Activated CD4-positive, alpha-beta T cell treated with anti-CD3 and anti-CD28 coated beads, Interleukin-2, amount 10 ng/mL, durations not matched to agents 24 days and 14 days (primary cell): ENCODE results near the gene SF3B3. TPM values are rescaled to one million over a fixed set of nuclear protein-coding genes. Genes with fewer than 3 reads are reported as not detected.
"Not testable (repeated sequence)": the region's sequence is repeated elsewhere in the genome, so short reads cannot be mapped to it uniquely, and the experiment has no call there.

Experiments used
- DNase-seq: peaks from one replicate; pipeline ENCODE4 v3.0.0; 2022
- H3K27ac Mint-ChIP-seq: one replicate; pipeline ENCODE4 v1.8.0; 2022; ENCODE audit warnings: mild to moderate bottlenecking, mixed read lengths
- H3K27me3 Mint-ChIP-seq: one replicate; pipeline ENCODE4 v1.8.0; 2022; ENCODE audit warnings: mixed read lengths
- H3K36me3 Mint-ChIP-seq: one replicate; pipeline ENCODE4 v1.8.0; 2022; ENCODE audit warnings: low read depth, mild to moderate bottlenecking, mixed read lengths
- H3K4me1 Mint-ChIP-seq: one replicate; pipeline ENCODE4 v1.8.0; 2021; ENCODE audit warnings: mixed read lengths
- H3K4me3 Mint-ChIP-seq: one replicate; pipeline ENCODE4 v1.8.0; 2022; ENCODE audit warnings: mild to moderate bottlenecking, moderate library complexity, mixed read lengths
- H3K9me3 Mint-ChIP-seq: one replicate; pipeline ENCODE4 v1.8.0; 2021; ENCODE audit warnings: mixed read lengths
- intact Hi-C: fragments of 100-400 bp; cut with micrococcal nuclease; formaldehyde crosslinking; loops from one replicate; pipeline ENCODE4 v1.15.1; 2023
- total RNA-seq: library from RNA; stranded (reverse); gene quantifications from 2 replicates; pipeline ENCODE4 v1.2.3, GENCODE V29; 2022

The SF3B3 gene
- total RNA-seq, 1 donor from 2014 or later: 621 TPM

DNA sequence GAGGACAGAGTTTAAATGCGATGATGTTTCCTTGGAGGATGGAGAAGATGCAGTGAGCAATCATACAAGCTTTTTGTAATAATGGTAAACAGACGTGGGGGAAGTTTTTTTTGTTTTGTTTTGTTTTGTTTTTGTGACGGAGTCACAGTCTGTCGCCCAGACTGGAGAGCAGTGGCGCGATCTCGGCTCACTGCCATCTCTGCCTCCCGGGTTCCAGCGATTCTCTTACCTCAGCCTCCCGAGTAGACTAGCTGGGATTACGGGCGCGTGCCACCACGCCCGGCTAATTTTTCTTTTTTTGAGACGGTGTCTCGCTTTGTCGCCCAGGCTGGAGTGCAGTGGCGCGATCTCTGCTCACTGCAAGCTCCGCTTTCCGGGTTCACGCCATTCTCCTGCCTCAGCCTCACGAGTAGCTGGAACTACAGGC is 796 bp downstream of the SF3B3 start:
- H3K4me3 Mint-ChIP-seq: peak overlapping the region; percentile 92
- H3K36me3 Mint-ChIP-seq: peaks cover 55% of the 10 kb centered on the region
- intact Hi-C loops: loop anchor here (10.0 kb wide), 1 partner anchor 270 kb away; the partner anchor contains the start of gene EXOSC6
- not testable (repeated sequence) for H3K9me3 Mint-ChIP-seq, H3K27me3 Mint-ChIP-seq
- H3K27ac Mint-ChIP-seq: peak overlapping the region; percentile 96
- peak; percentile 79 for DNase-seq
- H3K4me1 Mint-ChIP-seq: peaks cover 52% of the 10 kb centered on the region

DNA sequence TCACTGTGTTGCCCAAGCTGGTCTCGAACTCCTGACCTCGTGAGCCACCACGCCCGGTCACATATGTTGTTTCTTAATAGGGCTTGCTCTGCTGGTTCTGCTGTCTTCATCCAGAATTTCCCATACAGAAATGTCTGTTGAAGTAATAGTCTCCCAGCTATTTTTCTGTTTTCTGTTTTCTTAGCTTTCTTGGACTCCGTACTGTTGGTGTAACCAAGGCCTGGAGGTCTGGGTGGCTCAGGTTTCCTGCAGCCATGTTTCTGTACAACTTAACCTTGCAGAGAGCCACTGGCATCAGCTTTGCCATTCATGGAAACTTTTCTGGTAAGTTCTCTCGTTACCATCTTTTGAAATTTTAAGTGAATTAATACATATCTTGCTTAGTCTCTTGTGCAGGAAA is 2.8 kb downstream of the SF3B3 start:
- no peaks in the 10 kb centered on the region for H3K27me3 Mint-ChIP-seq
- DNase-seq: no peak
- peaks cover 61% of the 10 kb centered on the region for H3K36me3 Mint-ChIP-seq
- intact Hi-C loops: loop anchor here (5.0 to 10.0 kb wide), 2 partner anchors 46 to 272 kb away; partner anchors contain the start of gene EXOSC6
- H3K4me1 Mint-ChIP-seq: peaks cover 45% of the 10 kb centered on the region
- no peaks in the 10 kb centered on the region for H3K9me3 Mint-ChIP-seq
- H3K27ac Mint-ChIP-seq: peak overlapping the region; percentile 83
- peak overlapping the region; percentile 71 for H3K4me3 Mint-ChIP-seq

DNA sequence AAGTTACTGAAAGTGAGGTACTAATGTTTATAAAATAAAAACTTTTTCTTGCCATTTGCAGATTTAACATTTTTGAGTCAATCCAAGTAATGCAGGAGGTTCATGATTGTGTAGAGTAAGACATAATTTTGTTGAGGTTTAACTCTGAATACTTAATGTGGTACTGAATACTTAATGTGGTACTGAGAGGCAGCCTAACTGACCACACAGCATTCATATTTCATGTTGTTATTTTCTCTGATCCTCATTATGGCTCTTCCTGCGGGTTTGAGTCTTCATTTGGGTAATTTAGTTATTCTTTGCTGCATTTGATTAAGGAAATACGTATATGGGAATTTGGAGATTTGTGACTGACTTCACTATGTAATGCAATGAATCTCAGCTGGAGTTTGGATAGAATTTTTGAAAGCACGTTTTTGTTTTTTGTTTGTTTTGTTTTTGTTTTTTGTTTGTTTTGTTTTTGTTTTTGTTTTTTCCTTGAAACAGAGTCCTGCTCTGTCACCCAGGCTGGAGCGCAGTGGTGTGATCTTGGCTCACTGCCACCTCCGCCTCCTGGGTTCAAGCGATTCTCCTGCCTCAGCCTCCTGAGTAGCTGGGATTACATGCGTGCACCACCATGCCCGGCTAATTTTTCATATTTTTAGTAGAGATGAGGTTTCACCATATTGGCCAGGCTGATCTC is 3.8 kb downstream of the SF3B3 start:
- H3K4me3 Mint-ChIP-seq: peak overlapping the region; percentile 71
- H3K4me1 Mint-ChIP-seq: peaks cover 39% of the 10 kb centered on the region
- intact Hi-C loops: loop anchor here (5.0 to 10.0 kb wide), 2 partner anchors 45 to 273 kb away; partner anchors contain the start of gene EXOSC6
- no peaks in the 10 kb centered on the region for H3K27me3 Mint-ChIP-seq
- DNase-seq: no peak
- H3K9me3 Mint-ChIP-seq: no peaks in the 10 kb centered on the region
- peak overlapping the region; percentile 83 for H3K27ac Mint-ChIP-seq
- peaks cover 69% of the 10 kb centered on the region for H3K36me3 Mint-ChIP-seq

DNA sequence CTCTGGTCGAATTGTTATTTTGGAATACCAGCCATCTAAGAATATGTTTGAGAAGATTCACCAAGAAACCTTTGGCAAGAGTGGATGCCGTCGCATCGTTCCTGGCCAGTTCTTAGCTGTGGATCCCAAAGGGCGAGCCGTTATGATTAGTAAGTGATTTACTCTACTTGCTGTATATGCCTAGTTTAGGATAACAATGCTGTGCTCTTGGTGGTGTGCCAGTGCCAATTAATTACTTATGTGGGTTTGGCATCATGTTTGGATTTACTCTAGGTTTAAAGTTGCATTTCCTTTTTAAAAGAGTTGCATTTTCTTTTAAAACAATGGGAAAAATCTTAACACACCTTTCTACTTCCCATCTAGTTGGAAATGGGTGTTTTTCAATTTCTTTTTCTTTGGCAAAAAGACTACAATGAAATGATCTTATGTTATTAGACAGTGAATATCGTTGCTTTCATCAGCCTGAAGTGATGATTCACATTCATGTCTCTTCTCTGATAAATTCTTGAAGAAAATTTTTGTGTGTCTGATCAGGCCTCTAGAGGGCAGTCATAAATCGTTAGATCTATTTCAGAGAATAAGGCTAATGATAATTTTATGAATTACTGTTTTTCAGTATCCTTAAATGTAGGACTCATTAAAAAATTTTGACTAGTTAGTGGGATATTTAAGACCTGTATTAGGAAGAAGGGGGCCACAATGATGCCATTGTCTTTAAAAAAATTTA is 5.6 kb downstream of the SF3B3 start:
- Mint-ChIP-seq H3K27ac (no peak overlapping the region), H3K4me3 (peak overlapping the region; percentile 60), H3K36me3 (peaks cover 78% of the 10 kb centered on the region), H3K4me1 (peaks cover 42% of the 10 kb centered on the region), H3K9me3 (no peaks in the 10 kb centered on the region), H3K27me3 (no peaks in the 10 kb centered on the region)
- intact Hi-C loops: loop anchor here (5.0 to 10.0 kb wide), 2 partner anchors 43 to 274 kb away; partner anchors contain the start of gene EXOSC6
- peak; percentile 63 for DNase-seq

DNA sequence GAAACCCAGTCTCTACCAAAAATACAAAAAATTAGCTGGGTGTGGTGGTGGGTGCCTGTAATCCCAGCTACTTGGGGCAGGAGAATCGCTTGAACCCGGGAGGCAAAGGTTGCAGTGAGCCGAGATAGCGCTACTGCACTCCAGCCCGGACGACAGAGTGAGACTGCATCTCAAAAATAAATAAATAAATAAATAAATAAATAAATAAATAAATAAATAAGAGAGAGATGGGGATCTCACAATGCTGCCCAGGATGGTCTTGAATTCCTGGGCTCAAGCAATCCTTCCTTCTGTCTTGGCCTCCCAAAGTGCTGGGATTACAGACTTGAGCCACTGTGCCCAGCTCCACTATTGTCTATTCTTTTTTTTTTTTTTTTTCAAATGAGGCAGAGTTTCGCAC is 6.3 kb downstream of the SF3B3 start:
- H3K27me3 Mint-ChIP-seq, DNase-seq, H3K4me3 Mint-ChIP-seq, H3K9me3 Mint-ChIP-seq, H3K27ac Mint-ChIP-seq: not testable (repeated sequence)
- Mint-ChIP-seq H3K4me1 (peaks cover 44% of the 10 kb centered on the region), H3K36me3 (peaks cover 77% of the 10 kb centered on the region)
- intact Hi-C loops: loop anchor here (5.0 to 10.0 kb wide), 2 partner anchors 42 to 275 kb away; partner anchors contain the start of gene EXOSC6

DNA sequence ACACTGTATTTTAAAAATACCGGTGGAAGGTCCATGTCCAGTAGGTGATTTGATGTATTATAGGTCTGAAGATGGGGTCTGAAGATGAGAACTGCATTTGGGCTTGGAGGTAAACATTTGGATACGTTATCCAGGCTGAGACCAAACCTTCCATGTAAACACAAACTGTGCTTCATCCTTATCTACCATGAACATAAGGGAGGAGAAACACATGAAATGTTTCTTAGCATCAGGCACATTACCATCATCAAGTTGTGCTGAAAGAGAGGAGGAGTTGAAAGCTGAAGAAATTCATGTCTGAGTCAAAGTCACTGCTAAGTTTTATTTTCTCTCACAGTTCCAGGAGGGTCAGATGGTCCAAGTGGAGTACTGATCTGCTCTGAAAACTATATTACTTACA is 11.4 kb downstream of the SF3B3 start:
- H3K36me3 Mint-ChIP-seq: peaks cover 73% of the 10 kb centered on the region
- H3K27ac Mint-ChIP-seq: no peak overlapping the region
- no peak for DNase-seq
- H3K27me3 Mint-ChIP-seq: no peaks in the 10 kb centered on the region
- intact Hi-C loops: no loop called here
- peaks cover 28% of the 10 kb centered on the region for H3K4me1 Mint-ChIP-seq
- H3K9me3 Mint-ChIP-seq: no peaks in the 10 kb centered on the region
- H3K4me3 Mint-ChIP-seq: no peak overlapping the region

DNA sequence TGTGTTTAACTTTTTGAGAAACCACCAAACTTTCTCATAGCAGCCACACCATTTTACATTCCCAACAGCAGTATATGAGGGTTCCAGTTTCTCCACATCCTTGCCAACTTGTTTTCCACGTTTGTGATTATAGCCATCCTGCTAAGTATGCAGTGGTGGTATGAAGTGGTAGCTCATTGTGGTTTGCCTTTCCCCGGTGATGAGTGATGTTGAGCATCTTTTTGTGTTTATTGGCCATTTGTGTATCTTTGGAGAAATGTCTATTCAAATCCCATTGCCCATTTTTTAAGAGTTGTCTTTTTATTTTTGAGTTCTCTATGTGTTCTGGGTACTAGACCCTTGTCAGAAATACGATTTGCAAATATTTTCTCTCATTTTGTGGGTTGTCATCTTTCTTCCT is 17.4 kb downstream of the SF3B3 start:
- Mint-ChIP-seq H3K36me3 (peaks cover 66% of the 10 kb centered on the region), H3K9me3 (no peaks in the 10 kb centered on the region), H3K4me1 (peaks cover 18% of the 10 kb centered on the region), H3K27ac (no peak overlapping the region), H3K27me3 (no peaks in the 10 kb centered on the region), H3K4me3 (no peak overlapping the region)
- no peak for DNase-seq
- intact Hi-C loops: no loop called here

DNA sequence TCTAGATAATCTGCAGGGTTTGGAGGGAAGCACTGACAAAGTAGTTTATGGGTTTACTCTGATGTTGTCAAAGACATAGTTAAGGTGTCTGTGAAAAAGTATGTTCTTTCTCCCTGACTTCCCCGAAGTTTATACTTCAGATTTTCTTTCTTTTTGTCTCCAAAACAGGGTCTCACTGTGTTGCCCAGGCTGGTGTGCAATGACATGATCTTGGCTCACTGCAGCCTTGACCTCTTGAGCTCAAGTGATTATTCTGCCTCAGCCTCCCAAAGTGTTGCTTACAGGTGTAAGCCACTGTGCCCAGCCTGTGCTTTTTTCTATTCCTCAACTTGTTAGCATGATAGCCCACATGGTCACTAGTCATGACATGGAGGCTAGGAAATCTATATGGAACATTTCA is 20.9 kb downstream of the SF3B3 start:
- no peaks in the 10 kb centered on the region for H3K9me3 Mint-ChIP-seq
- no peaks in the 10 kb centered on the region for H3K27me3 Mint-ChIP-seq
- H3K4me1 Mint-ChIP-seq: peaks cover 13% of the 10 kb centered on the region
- H3K36me3 Mint-ChIP-seq: peaks cover 64% of the 10 kb centered on the region
- no peak for DNase-seq
- intact Hi-C loops: no loop called here
- no peak overlapping the region for H3K27ac Mint-ChIP-seq
- no peak overlapping the region for H3K4me3 Mint-ChIP-seq

DNA sequence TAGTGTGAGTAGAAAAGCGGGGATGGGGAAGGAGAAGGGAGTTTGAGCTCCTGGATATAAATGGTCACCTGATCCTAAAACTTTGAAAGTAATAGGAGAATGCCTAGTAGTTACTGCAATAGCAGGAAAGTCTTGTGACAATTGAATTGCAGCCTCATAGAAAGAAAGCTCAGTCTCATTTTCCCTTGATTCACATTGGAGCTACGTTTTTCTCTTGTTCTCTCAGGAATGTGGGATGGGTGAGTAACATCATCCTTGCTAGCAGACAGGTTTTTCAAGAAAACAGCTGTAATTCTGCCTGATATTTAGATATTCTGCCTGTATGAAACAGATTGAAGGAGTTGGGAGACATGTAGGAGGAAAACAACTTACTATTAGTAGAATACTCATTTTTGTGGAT is 25.3 kb downstream of the SF3B3 start:
- H3K4me1 Mint-ChIP-seq: peaks cover 24% of the 10 kb centered on the region
- no peak for DNase-seq
- no peak overlapping the region for H3K27ac Mint-ChIP-seq
- H3K4me3 Mint-ChIP-seq: no peak overlapping the region
- no peaks in the 10 kb centered on the region for H3K27me3 Mint-ChIP-seq
- H3K36me3 Mint-ChIP-seq: peaks cover 74% of the 10 kb centered on the region
- no peaks in the 10 kb centered on the region for H3K9me3 Mint-ChIP-seq
- intact Hi-C loops: no loop called here

DNA sequence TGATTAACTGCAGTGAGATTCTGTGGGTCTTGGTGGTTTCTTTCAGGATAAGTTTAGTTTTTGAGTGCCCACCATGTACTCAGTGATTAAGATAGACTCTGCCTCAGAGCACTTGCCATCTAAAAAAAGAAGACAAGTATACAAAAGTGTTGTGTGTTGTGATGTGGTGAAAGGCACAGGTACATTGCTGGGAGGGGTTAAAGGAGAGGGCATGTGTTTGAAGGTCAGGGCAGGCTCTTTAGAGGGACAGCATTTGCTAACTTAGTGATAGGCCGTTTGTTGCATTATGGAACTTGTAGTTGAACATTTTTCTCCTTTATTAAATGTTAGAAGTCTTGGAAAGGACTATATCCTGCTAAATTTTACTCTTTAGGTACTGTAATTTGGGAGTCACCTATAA is 26.5 kb downstream of the SF3B3 start:
- H3K4me1 Mint-ChIP-seq: peaks cover 28% of the 10 kb centered on the region
- DNase-seq: no peak
- no peak overlapping the region for H3K4me3 Mint-ChIP-seq
- no peak overlapping the region for H3K27ac Mint-ChIP-seq
- intact Hi-C loops: no loop called here
- H3K36me3 Mint-ChIP-seq: peaks cover 76% of the 10 kb centered on the region
- no peaks in the 10 kb centered on the region for H3K9me3 Mint-ChIP-seq
- H3K27me3 Mint-ChIP-seq: no peaks in the 10 kb centered on the region

DNA sequence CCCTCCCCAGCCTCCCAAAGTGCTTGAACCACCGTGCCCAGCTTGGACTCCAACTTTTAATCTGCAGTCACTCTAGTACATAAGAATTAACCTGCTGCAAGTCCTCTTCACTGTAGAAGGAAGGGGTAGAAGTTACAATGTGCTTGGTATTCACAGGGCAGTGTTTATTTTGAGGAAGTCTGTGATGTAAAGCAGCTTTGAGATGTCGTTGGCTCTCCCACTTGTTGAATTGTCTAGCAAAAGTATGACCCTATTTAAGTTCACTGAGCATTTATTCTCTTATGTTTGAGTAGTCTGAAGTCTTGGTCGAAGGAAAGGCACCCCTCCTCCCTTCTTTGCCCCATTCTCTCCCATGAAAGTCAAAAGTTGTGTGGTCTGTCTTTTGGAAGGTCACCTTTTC is 28.2 kb downstream of the SF3B3 start:
- H3K27ac Mint-ChIP-seq: no peak overlapping the region
- peaks cover 28% of the 10 kb centered on the region for H3K4me1 Mint-ChIP-seq
- peaks cover 80% of the 10 kb centered on the region for H3K36me3 Mint-ChIP-seq
- no peak overlapping the region for H3K4me3 Mint-ChIP-seq
- no peak for DNase-seq
- H3K27me3 Mint-ChIP-seq: no peaks in the 10 kb centered on the region
- no peaks in the 10 kb centered on the region for H3K9me3 Mint-ChIP-seq
- intact Hi-C loops: no loop called here

DNA sequence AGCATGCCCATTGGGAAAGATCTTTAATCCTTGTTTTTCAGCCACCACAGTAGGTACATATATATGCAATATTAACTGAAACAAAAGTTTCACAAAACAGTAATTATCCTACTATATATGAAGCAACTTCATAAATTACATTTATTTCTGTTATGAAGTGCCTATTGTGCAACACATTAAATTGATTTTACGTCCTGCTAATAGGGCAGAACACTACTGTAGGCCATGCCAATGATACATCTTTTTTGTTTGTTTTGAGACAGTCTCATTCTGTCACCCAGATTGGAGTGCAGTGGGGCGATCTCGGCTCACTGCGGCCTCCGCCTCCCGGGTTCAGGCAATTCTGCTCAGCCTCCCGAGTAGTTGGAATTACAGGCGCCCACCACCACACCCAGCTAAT is 29.1 kb downstream of the SF3B3 start:
- Mint-ChIP-seq H3K9me3 (no peaks in the 10 kb centered on the region), H3K27me3 (no peaks in the 10 kb centered on the region), H3K4me3 (no peak overlapping the region), H3K4me1 (peaks cover 28% of the 10 kb centered on the region), H3K36me3 (peaks cover 84% of the 10 kb centered on the region), H3K27ac (no peak overlapping the region)
- DNase-seq: no peak
- intact Hi-C loops: no loop called here

DNA sequence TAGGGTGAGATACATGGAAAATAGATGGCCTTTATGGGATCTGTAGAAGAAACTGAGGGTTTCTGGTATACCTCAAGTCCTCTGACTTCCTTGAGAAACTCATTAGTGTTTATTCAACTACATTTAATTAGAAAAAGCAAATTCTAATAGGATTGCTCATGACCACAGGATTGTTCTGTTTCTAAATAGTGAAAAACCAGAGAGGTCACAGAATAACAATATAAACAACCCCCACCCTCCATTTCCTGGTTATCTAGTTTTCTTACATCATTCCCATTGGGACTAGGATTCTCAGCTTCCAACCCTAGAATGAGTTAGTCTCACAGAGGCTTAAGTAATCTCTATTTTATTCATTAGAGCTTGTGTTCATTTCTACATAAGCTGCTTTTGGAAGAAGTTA is 30.0 kb downstream of the SF3B3 start:
- H3K4me1 Mint-ChIP-seq: peaks cover 24% of the 10 kb centered on the region
- intact Hi-C loops: no loop called here
- H3K27ac Mint-ChIP-seq: no peak overlapping the region
- H3K9me3 Mint-ChIP-seq: no peaks in the 10 kb centered on the region
- no peaks in the 10 kb centered on the region for H3K27me3 Mint-ChIP-seq
- H3K36me3 Mint-ChIP-seq: peaks cover 83% of the 10 kb centered on the region
- no peak for DNase-seq
- no peak overlapping the region for H3K4me3 Mint-ChIP-seq

DNA sequence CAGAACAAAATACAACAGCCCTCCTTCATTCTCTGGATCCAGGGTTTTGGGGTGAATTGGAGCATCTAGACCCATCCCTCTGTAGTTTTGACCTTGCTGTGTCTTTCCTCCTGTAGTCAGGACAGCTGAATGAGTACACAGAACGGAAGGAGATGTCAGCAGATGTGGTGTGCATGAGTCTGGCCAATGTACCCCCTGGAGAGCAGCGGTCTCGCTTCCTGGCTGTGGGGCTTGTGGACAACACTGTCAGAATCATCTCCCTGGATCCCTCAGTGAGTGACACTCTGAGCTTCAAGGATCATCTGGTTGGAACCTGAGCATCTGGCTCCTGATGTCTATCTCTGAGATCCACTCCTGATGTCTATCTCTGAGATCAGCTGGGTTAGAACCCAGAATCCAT is 32.4 kb downstream of the SF3B3 start:
- H3K36me3 Mint-ChIP-seq: peaks cover 77% of the 10 kb centered on the region
- H3K4me1 Mint-ChIP-seq: peaks cover 16% of the 10 kb centered on the region
- no peaks in the 10 kb centered on the region for H3K9me3 Mint-ChIP-seq
- intact Hi-C loops: no loop called here
- DNase-seq: no peak
- no peaks in the 10 kb centered on the region for H3K27me3 Mint-ChIP-seq
- no peak overlapping the region for H3K27ac Mint-ChIP-seq
- no peak overlapping the region for H3K4me3 Mint-ChIP-seq
